Activated CD4-positive, alpha-beta T cell treated with anti-CD3 and anti-CD28 coated beads for 4 hours (primary cell): ENCODE results near the gene ARHGEF38.

ENCODE experiments used
- DNase-seq, 2 donors: peaks; one replicate each; pipeline ENCODE4 v3.0.0-alpha.2; 2020

Gene ARHGEF38

GRCh38 chr4:105619188-105619931 lies 66.9 kb downstream of the ARHGEF38 start:
- DNase-seq = no peak

GRCh38 chr4:105620640-105621323 lies 68.4 kb downstream of the ARHGEF38 start:
- DNase-seq = no peak

GRCh38 chr4:105622269-105622668 lies 69.8 kb downstream of the ARHGEF38 start:
- DNase-seq = no peak

GRCh38 chr4:105623099-105623498 lies 70.7 kb downstream of the ARHGEF38 start:
- no peak for DNase-seq

GRCh38 chr4:105624530-105624929 lies 72.1 kb downstream of the ARHGEF38 start:
- DNase-seq = no peak

GRCh38 chr4:105625214-105625613 lies 72.8 kb downstream of the ARHGEF38 start:
- DNase-seq = no peak

- no peak for DNase-seq
Observed at GRCh38 chr4:105626846-105627245, 74.4 kb downstream of the ARHGEF38 start.

GRCh38 chr4:105627620-105628019 lies 75.2 kb downstream of the ARHGEF38 start:
- DNase-seq = no peak

- no peak for DNase-seq
Observed at GRCh38 chr4:105630670-105631655, 78.5 kb downstream of the ARHGEF38 start.

GRCh38 chr4:105631818-105632400 lies 79.5 kb downstream of the ARHGEF38 start:
- no peak for DNase-seq

- DNase-seq = no peak
Observed at GRCh38 chr4:105632599-105632998, 80.2 kb downstream of the ARHGEF38 start.

- no peak for DNase-seq
Observed at GRCh38 chr4:105633241-105633640, 80.8 kb downstream of the ARHGEF38 start.

GRCh38 chr4:105634402-105635080 lies 82.1 kb downstream of the ARHGEF38 start:
- DNase-seq = no peak

GRCh38 chr4:105637408-105638176 lies 85.2 kb downstream of the ARHGEF38 start:
- DNase-seq = peak in 1 of 2 donors; percentile 1

GRCh38 chr4:105641845-105642244 lies 89.4 kb downstream of the ARHGEF38 start:
- no peak for DNase-seq

- DNase-seq = no peak
Observed at GRCh38 chr4:105644257-105644656, 91.8 kb downstream of the ARHGEF38 start.

GRCh38 chr4:105645440-105645839 lies 93.0 kb downstream of the ARHGEF38 start:
- no peak for DNase-seq

- DNase-seq = no peak
Observed at GRCh38 chr4:105650190-105650589, 97.8 kb downstream of the ARHGEF38 start.

GRCh38 chr4:105651884-105652283 lies 99.5 kb downstream of the ARHGEF38 start:
- no peak for DNase-seq

- no peak for DNase-seq
Observed at GRCh38 chr4:105652286-105652888, 100.0 kb downstream of the ARHGEF38 start.
